HG03039 (cell line): ENCODE data around the gene KIAA0586.
"Not testable (repeated sequence)": the region's sequence is repeated elsewhere in the genome, so short reads cannot be mapped to it uniquely, and the experiment has no call there.

Experiments used
- ATAC-seq: cut with Tn5 transposase; IDR thresholded peaks from one replicate; pipeline ENCODE4 v1.9.1; 2021; ENCODE audit warnings: mild to moderate bottlenecking, moderate library complexity; ENCODE audit not compliant: unreplicated experiment

Gene KIAA0586

GRCh38 chr14:58541633-58542022, 114.1 kb downstream of the KIAA0586 start:
- ATAC-seq, result no peak

DNA sequence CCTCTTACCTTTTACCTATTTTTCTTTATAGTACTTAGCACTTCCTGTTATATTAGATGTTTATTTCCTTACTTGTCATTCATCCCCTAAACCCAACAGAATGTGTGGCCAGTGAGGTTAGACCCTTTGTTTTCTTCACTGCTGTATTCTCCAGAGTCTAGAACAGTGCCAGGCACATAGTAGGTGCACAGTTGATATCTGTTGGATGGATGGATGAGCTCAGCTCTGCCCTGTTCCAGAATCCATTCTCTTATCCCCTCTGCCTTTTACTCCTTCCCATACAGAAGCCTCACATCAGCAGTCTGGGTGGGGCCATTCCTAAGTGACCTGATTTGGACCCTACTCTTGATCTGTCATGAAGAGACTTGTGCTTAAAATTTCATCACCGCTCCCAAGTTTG, 115.7 kb downstream of the KIAA0586 start:
- no peak for ATAC-seq

DNA sequence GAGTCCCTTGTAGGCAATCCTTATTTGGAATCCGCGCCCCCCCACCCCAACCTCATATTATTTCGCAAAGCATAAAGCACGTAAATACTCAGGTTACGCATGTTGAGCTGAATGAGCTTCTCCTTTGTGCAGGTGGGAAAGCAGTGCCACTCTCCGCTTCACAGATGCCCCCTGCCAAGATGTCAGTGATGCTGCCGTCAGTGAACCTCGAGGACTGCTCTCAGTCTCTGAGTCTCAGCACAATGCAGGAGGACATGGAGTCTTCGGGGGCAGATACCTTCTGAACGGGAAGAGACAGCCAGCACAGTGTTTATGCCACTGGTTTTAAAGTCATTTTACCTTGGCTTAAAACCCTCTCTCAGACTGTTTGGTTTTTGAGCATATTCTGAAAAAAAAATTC, 120.1 kb downstream of the KIAA0586 start:
- ATAC-seq, result no peak

DNA sequence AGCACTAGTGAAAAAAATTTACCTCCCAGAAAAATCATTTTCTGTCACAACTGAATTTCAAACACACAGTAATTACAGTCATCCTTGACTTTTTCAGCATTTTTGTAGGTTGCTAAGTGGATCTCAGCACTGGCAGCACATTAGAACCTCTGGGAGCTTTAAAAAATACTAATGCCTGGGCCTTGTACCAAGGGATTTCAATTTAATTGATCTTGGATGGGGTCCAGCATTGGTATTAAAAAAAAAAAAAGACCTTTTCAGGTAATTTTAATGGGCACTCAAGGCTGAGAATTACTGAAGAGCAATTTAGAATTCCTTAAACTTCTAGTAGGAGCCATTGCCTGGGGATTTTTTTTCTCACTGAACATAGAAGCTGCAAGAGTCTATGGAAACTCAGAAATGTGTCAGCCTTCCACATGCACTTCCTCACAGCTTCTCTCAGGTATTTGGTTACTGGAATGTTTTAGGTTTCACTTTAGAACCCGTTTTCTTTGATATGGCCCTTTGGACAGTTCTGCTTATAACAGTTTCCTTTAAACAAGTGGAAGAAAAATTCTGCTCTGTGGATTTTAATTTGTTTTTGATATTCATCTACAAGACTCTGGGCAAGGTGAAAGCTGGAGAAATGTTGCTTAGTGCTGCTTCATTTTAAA, 121.7 kb downstream of the KIAA0586 start:
- no peak for ATAC-seq

- ATAC-seq, result no peak
These were observed 126.4 kb downstream of the KIAA0586 start for GRCh38 chr14:58553959-58554358.

- ATAC-seq, result no peak
These were observed 128.1 kb downstream of the KIAA0586 start for GRCh38 chr14:58555647-58556046.

- no peak for ATAC-seq
These were observed 129.7 kb downstream of the KIAA0586 start for GRCh38 chr14:58557242-58557641.

DNA sequence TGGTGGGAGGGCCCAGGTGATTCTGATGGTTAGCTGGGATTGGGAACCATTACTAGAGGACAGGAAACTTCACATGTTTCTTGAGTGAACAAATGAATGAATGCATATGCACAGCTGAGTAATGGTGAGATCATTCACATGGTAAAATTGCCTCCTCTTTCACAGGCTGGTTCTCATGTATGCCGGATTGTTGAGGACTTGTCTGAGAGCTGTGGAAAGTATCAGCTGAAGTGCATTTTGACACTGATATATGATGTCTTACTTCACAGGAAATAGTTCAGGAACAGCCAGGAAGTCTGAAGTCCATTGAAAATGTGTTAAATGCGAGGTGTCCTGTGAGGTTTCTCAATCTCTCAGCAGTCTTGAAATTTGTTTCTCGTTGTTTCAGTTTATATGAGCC, 132.7 kb downstream of the KIAA0586 start:
- no peak for ATAC-seq

DNA sequence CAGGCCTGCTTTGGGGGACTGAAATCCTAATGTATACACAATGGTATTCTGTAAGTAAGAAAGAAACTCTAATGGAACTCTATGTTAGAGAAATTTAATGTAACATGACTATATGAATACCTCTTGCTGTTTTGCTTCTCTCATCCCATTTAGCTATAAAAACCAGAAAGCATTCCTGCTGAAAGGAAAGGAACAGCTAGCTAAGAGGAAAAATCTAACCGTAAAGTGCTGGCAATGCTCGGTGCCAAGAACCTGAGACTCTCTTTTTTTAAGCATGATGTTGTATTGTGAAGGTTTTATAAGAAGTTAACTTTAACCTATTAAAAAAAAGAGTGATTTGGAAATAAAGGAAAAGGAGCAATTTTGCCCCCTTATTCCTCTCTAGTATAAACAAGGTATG, 134.6 kb downstream of the KIAA0586 start:
- ATAC-seq, result no peak

DNA sequence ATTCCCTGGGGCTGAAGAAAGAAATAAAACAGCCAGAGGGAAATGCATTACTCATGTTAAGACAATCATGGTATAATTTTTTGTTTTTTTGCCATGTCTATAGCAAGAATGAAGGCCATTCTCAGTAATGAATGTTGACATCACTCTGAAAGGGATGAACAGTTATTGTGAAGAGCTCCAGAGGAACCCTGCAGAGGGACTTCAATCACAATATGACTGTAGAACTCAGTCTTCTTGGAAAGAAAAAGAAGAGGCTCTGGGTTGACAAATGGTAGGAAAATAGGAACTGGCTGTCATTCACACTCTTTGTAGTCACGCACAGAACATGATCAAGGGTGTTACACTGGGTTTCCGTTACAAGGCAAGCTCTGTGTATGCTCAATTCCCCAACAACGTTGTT, 136.5 kb downstream of the KIAA0586 start:
- ATAC-seq, result no peak

DNA sequence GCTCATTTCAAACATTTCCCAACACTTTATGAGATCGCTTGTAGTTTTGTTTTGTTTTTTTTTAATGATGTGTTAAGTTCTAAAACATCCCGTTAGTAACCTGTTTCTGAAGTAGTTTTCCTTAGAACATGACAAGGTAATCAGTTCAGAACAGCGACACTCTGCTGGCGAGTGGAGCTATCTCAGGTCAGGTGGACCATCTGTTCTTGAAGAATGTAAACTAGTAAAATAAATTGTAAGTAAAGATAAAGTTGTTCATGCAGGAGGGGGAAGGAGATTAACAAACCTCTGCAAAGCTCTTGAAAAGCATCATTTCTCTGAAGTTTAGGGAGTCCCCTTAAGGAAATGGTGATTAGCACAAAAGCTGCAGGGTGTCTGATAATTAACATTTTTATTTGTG, 138.3 kb downstream of the KIAA0586 start:
- ATAC-seq, result no peak

- no peak for ATAC-seq
These were observed 139.5 kb downstream of the KIAA0586 start for GRCh38 chr14:58566979-58567378.

- ATAC-seq, result no peak
These were observed 140.8 kb downstream of the KIAA0586 start for GRCh38 chr14:58568322-58568721.

- no peak for ATAC-seq
These were observed 143.7 kb downstream of the KIAA0586 start for GRCh38 chr14:58571256-58571655.

DNA sequence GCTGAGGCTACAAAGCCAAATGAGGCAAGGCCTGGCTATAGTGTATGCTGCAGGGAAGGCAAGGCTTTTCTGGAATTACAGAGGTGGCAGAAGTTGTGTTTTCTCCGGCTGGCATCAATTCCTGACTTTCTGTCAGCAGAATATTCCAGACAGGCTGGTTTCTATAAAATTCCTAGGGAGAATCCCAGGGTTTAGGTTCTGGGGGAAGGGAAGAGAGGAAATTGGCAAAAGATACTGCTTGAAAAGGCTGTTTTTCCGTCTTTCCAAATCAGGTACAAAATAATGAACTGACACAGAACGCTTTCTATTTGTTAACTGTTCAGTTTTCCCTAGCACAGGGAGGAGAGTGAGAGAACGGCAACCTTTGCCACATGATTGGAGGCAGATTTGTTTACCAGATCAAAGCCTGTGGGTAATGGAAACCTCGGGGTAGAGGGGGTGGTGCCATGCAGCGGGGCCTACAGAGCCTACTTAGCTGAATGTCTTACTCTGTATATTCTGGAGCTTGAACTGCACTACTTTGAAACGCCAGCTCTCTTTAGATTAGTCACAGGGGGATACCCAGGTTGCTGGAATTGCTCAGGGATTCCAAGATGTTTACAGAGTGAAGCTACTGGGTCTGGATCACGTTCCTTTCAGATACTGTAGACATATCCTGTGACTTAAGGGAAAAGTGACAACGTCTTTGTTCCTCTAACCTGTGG, 144.4 kb downstream of the KIAA0586 start:
- no peak for ATAC-seq

GRCh38 chr14:58572473-58572853, 144.9 kb downstream of the KIAA0586 start:
- ATAC-seq, result no peak

DNA sequence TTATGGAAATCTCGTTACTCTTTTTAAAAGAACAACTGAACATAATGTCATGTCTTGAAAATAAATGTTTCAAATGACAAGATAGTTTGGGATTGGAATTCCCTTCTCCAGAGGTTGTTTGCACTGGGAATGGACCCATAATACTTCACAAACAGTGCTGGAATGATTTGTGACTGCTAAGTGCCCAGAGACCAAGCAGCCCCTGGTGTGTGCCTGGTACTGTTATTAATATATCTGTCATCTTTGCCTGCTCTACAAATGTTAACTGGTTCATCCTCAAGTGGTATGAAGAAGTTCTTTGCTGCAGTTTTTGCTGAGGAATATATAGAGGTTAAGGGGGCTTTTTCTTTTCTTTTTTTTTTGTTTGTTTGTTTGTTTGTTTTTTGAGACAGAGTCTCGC, 145.3 kb downstream of the KIAA0586 start:
- no peak for ATAC-seq

DNA sequence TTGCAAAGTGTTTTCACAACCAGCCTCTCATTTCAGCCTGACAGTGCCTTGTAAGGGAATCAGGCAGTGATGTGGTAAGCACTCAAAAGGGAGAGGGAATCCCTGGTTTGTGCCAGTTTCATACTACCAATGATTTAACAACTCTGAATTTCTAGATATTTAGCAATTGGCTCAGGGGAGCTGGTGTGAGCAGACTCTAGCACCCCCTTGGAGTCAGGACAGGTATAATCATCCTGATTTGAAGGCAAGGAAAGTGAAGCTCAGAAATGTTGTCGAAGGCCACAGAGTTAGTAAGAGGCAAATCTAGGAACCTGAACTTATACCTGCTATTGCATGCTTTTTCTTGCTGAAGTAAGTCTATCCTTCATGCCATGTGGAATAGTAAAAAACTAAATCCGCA, 147.1 kb downstream of the KIAA0586 start:
- ATAC-seq, result no peak

DNA sequence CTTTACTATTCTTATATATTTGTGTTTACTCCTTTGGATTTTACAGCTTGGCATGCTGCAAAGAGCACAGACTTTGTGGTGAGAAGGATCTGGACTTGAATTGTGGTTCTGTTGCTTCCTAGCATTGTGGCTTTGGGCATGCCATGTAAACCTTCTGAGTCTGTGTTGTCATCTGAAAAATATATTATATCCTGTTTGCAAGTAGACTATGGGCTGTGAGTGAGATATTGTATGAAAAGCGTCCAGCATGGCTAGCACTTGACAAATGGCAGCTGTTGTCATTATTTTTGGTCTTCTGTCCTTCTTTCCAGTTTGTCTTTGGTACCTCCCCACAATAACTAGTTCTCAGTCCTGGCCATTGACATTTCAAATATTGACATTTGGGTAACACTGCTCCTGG, 148.4 kb downstream of the KIAA0586 start:
- no peak for ATAC-seq

- not testable (repeated sequence) for ATAC-seq
These were observed 152.5 kb downstream of the KIAA0586 start for GRCh38 chr14:58580035-58580434.

DNA sequence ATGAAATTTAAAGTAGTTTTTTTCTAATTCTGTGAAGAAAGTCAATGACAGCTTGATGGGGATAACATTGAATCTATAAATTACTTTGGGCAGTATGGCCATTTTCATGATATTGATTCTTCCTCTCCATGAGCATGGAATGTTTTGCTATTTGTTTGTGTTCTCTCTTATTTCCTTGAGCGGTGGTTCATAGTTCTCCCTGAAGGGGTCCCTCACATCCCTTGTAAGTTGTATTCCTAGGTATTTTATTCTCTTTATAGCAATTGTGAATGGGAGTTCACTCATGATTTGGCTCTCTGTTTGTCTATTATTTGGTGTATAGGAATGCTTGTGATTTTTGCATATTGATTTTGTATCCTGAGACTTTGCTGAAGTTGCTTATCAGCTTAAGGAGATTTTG, 153.9 kb downstream of the KIAA0586 start:
- ATAC-seq, result not testable (repeated sequence)

GRCh38 chr14:58584383-58584782, 156.9 kb downstream of the KIAA0586 start:
- no peak for ATAC-seq

- ATAC-seq, result no peak
These were observed 159.8 kb downstream of the KIAA0586 start for GRCh38 chr14:58587271-58587670.
